ENCODE measurements around the gene ROBO3.

ROBO3 gene

GRCh38 chr11:124880290-124880611, 15.0 kb downstream of the ROBO3 start:
- Histone ChIP-seq H3F3A (ENCODE audit: low read depth) (no peaks in the 10 kb centered on the region), H3K9me2 (replicated peaks; ENCODE audit: low read depth, low read length) (no peaks in the 10 kb centered on the region), H3K79me2 (ENCODE audit: insufficient read depth, low read length) (no peaks in the 10 kb centered on the region), H3K4me2 (ENCODE audit: low read depth, low read length, poor library complexity, severe bottlenecking) (peak overlapping the region; percentile 13), H3K4me3 (ENCODE audit: low read length, poor library complexity, severe bottlenecking) (no peak overlapping the region), H3K9me3 (ENCODE audit: insufficient read depth, low read depth, low read length) (no peaks in the 10 kb centered on the region), H3K36me3 (ENCODE audit: insufficient read depth, low read length) (no peaks in the 10 kb centered on the region), H3K4me1 (ENCODE audit: insufficient read depth, low read length, poor library complexity, severe bottlenecking) (peaks cover 15% of the 10 kb centered on the region), H4K20me1 (ENCODE audit: insufficient read depth, low read length, poor library complexity, severe bottlenecking) (no peaks in the 10 kb centered on the region), H3K9ac (ENCODE audit: low read depth, low read length, poor library complexity, severe bottlenecking) (no peak overlapping the region), H3K27me3 (ENCODE audit: insufficient read depth, low read length, poor library complexity, severe bottlenecking) (no peaks in the 10 kb centered on the region), H2AFZ (ENCODE audit: low read length) (no peak overlapping the region)
- TF ChIP-seq EZH2phosphoT487 (IDR thresholded peaks at IDR 0.05; ENCODE audit: borderline replicate concordance) (no peak), CTCF (conservative IDR thresholded peaks at IDR 0.05; ENCODE audit: low read length) (no peak)

GRCh38 chr11:124880958-124881357, 15.7 kb downstream of the ROBO3 start:
- no peak for TF ChIP-seq EZH2phosphoT487 (IDR thresholded peaks at IDR 0.05; ENCODE audit: borderline replicate concordance)
- TF ChIP-seq CTCF (conservative IDR thresholded peaks at IDR 0.05; ENCODE audit: low read length), result no peak
- H3K79me2 ChIP-seq (ENCODE audit: insufficient read depth, low read length), result no peaks in the 10 kb centered on the region
- no peak overlapping the region for H2AFZ ChIP-seq (ENCODE audit: low read length)
- no peaks in the 10 kb centered on the region for H4K20me1 ChIP-seq (ENCODE audit: insufficient read depth, low read length, poor library complexity, severe bottlenecking)
- H3K27me3 ChIP-seq (ENCODE audit: insufficient read depth, low read length, poor library complexity, severe bottlenecking), result no peaks in the 10 kb centered on the region
- no peak overlapping the region for H3K9ac ChIP-seq (ENCODE audit: low read depth, low read length, poor library complexity, severe bottlenecking)
- no peak overlapping the region for H3K4me2 ChIP-seq (ENCODE audit: low read depth, low read length, poor library complexity, severe bottlenecking)
- H3K9me2 ChIP-seq (replicated peaks; ENCODE audit: low read depth, low read length), result no peaks in the 10 kb centered on the region
- no peak overlapping the region for H3K4me3 ChIP-seq (ENCODE audit: low read length, poor library complexity, severe bottlenecking)
- H3K36me3 ChIP-seq (ENCODE audit: insufficient read depth, low read length), result no peaks in the 10 kb centered on the region
- H3F3A ChIP-seq (ENCODE audit: low read depth), result no peaks in the 10 kb centered on the region
- H3K9me3 ChIP-seq (ENCODE audit: insufficient read depth, low read depth, low read length), result no peaks in the 10 kb centered on the region
- peaks cover 9% of the 10 kb centered on the region for H3K4me1 ChIP-seq (ENCODE audit: insufficient read depth, low read length, poor library complexity, severe bottlenecking)

- Histone ChIP-seq H4K20me1 (ENCODE audit: insufficient read depth, low read length, poor library complexity, severe bottlenecking) (no peaks in the 10 kb centered on the region), H3K9me2 (replicated peaks; ENCODE audit: low read depth, low read length) (no peaks in the 10 kb centered on the region), H3K4me3 (ENCODE audit: low read length, poor library complexity, severe bottlenecking) (no peak overlapping the region), H3F3A (ENCODE audit: low read depth) (no peaks in the 10 kb centered on the region), H3K36me3 (ENCODE audit: insufficient read depth, low read length) (no peaks in the 10 kb centered on the region), H3K9ac (ENCODE audit: low read depth, low read length, poor library complexity, severe bottlenecking) (no peak overlapping the region), H2AFZ (ENCODE audit: low read length) (no peak overlapping the region), H3K79me2 (ENCODE audit: insufficient read depth, low read length) (no peaks in the 10 kb centered on the region), H3K4me2 (ENCODE audit: low read depth, low read length, poor library complexity, severe bottlenecking) (no peak overlapping the region), H3K27me3 (ENCODE audit: insufficient read depth, low read length, poor library complexity, severe bottlenecking) (no peaks in the 10 kb centered on the region), H3K9me3 (ENCODE audit: insufficient read depth, low read depth, low read length) (no peaks in the 10 kb centered on the region), H3K4me1 (ENCODE audit: insufficient read depth, low read length, poor library complexity, severe bottlenecking) (peaks cover 8% of the 10 kb centered on the region)
- no peak for TF ChIP-seq EZH2phosphoT487 (IDR thresholded peaks at IDR 0.05; ENCODE audit: borderline replicate concordance)
- no peak for TF ChIP-seq CTCF (conservative IDR thresholded peaks at IDR 0.05; ENCODE audit: low read length)
Measured at GRCh38 chr11:124882339-124883071, 17.3 kb downstream of the ROBO3 start.
